HCT116 (cell line): ENCODE results near the gene ZNF446. TPM values are rescaled to one million over a fixed set of nuclear protein-coding genes. Genes with fewer than 3 reads are reported as not detected.

Source experiments
- ATAC-seq: fragments of 200-7000 bp; cut with Tn5 transposase; 2 replicates; pipeline ENCODE4 v1.9.1; 2020; ENCODE audit warnings: mild to moderate bottlenecking, moderate library complexity
- BruUV-seq: library from RNA; stranded (reverse); fragments of 400-500 nt; replicated peaks from 2 replicates; lab custom pipeline; 2021; lab: Mats Ljungman, UMichigan
- CTCF ChIA-PET: fragments of 300-600 bp; sonication (Branson Sonifier 250); formaldehyde crosslinking; loops from one replicate; lab custom pipeline; 2021; ENCODE audit warnings: antibody characterized with exemption; lab: Charles Lee
- POLR2A ChIA-PET: fragments of 300-600, 350-600 bp; sonication (Branson Sonifier 250); formaldehyde crosslinking; loops from one replicate; lab custom pipeline; 2021; ENCODE audit warnings: antibody characterized with exemption; lab: Charles Lee
- RAD21 ChIA-PET, 2 experiments: fragments of 300-600 bp; sonication (Branson Sonifier 250); formaldehyde crosslinking; loops; one replicate each; lab custom pipeline; 2023; ENCODE audit warnings: low total read pairs in 2 of 2; ENCODE audit not compliant: uncharacterized antibody in 2 of 2, unreplicated experiment in 2 of 2, low non-redundant PET in 1 of 2; lab: Charles Lee
- DNase-seq: peaks from one replicate; pipeline ENCODE4 v3.0.0-alpha.2; 2010; ENCODE audit warnings: low read depth, low spot score
- H2AFZ ChIP-seq: fragments of 200-600 bp; shearing (Covaris generic), sonication (generic); 2 replicates; pipeline ENCODE4 v1.6.1; 2017; ENCODE audit warnings: low read depth, mixed run types, mixed read lengths, antibody characterized with exemption, low read length; ENCODE audit not compliant: poor library complexity, severe bottlenecking
- H3K27ac ChIP-seq: 2 replicates; pipeline ENCODE4 v1.5.1; 2012; ENCODE audit warnings: low read depth, low read length
- H3K27me3 ChIP-seq: fragments of 200-600 bp; sonication (generic); 2 replicates; pipeline ENCODE4 v1.6.1; 2016; ENCODE audit warnings: mixed run types, low read length, mixed read lengths; ENCODE audit not compliant: insufficient read depth
- H3K36me3 ChIP-seq, 2 experiments: fragments of 200-500 bp in 1 of 2; fragments of 200-600 bp in 1 of 2; sonication (Bioruptor generic) in 1 of 2; sonication (generic) in 1 of 2; 2 replicates each; pipeline versions ENCODE4 v1.5.1 to v1.6.1; 2014 to 2016; ENCODE audit warnings: low read length in 2 of 2, inconsistent platforms in 1 of 2, mixed read lengths in 1 of 2, mixed run types in 1 of 2; ENCODE audit not compliant: insufficient read depth in 2 of 2, control insufficient read depth in 1 of 2
- H3K4me1 ChIP-seq, 2 experiments: fragments of 200-600 bp in 1 of 2; sonication (generic) in 1 of 2; 2 replicates each; pipeline versions ENCODE4 v1.5.1 to v1.6.1; 2012 to 2017; ENCODE audit warnings: low read length in 2 of 2, inconsistent platforms in 1 of 2, mild to moderate bottlenecking in 1 of 2, mixed read lengths in 1 of 2, mixed run types in 1 of 2, moderate library complexity in 1 of 2; ENCODE audit not compliant: insufficient read depth in 2 of 2, control insufficient read depth in 1 of 2
- H3K4me2 ChIP-seq: fragments of 200-600 bp; sonication (generic); 2 replicates; pipeline ENCODE4 v1.6.1; 2017; ENCODE audit warnings: mixed run types, low read length, mixed read lengths
- H3K4me3 ChIP-seq, 2 experiments: fragments of 200-600 bp in 1 of 2; sonication (generic) in 1 of 2; replicated peaks in 1 of 2; 2 replicates each; pipeline ENCODE4 v1.5.1; 2011 to 2016; ENCODE audit warnings: low read length in 2 of 2, control low read depth in 1 of 2, low read depth in 1 of 2, mild to moderate bottlenecking in 1 of 2, mixed read lengths in 1 of 2, mixed run types in 1 of 2
- H3K79me2 ChIP-seq: fragments of 200-600 bp; sonication (generic); 2 replicates; pipeline ENCODE4 v1.6.1; 2017; ENCODE audit warnings: mild to moderate bottlenecking, mixed run types, low read length, moderate library complexity, mixed read lengths; ENCODE audit not compliant: insufficient read depth
- H3K9ac ChIP-seq: fragments of 200-600 bp; sonication (generic); 2 replicates; pipeline ENCODE4 v1.6.1; 2016; ENCODE audit warnings: low read length, mixed read lengths
- H3K9me2 ChIP-seq: fragments of 200-600 bp; sonication (generic), shearing (Covaris generic); 2 replicates; pipeline ENCODE4 v1.6.1; 2017; ENCODE audit warnings: mixed run types, mild to moderate bottlenecking, moderate library complexity; ENCODE audit not compliant: insufficient read depth
- H3K9me3 ChIP-seq, 2 experiments: fragments of 200-500 bp in 1 of 2; fragments of 200-600 bp in 1 of 2; sonication (Bioruptor generic) in 1 of 2; sonication (generic) in 1 of 2; 2 replicates each; pipeline ENCODE4 v1.6.1; 2014 to 2017; ENCODE audit warnings: low read length in 2 of 2, mixed read lengths in 2 of 2, inconsistent platforms in 1 of 2, low read depth in 1 of 2, mild to moderate bottlenecking in 1 of 2, mixed run types in 1 of 2, moderate library complexity in 1 of 2; ENCODE audit not compliant: control insufficient read depth in 1 of 2, insufficient read depth in 1 of 2
- H4K20me1 ChIP-seq: fragments of 200-600 bp; sonication (generic), shearing (Covaris generic); 2 replicates; pipeline ENCODE4 v1.6.1; 2017; ENCODE audit warnings: mixed run types, mild to moderate bottlenecking, moderate library complexity; ENCODE audit not compliant: insufficient read depth
- CTCF ChIP-seq, 3 experiments: fragments of 200-600 bp in 1 of 3; sonication (generic) in 1 of 3; IDR thresholded peaks in 2 of 3; conservative IDR thresholded peaks in 1 of 3; 2 replicates each; pipeline ENCODE4 v1.5.1; 2012 to 2017; ENCODE audit warnings: low read depth in 2 of 3, low read length in 2 of 3, antibody characterized with exemption in 1 of 3, borderline replicate concordance in 1 of 3, control low read depth in 1 of 3, mild to moderate bottlenecking in 1 of 3, mixed read lengths in 1 of 3, mixed run types in 1 of 3, moderate library complexity in 1 of 3; ENCODE audit not compliant: insufficient read depth in 1 of 3
- EZH2phosphoT487 ChIP-seq: fragments of 200-600 bp; IDR thresholded peaks from 2 replicates; pipeline ENCODE4 v1.6.1; 2018; ENCODE audit warnings: antibody characterized with exemption, borderline replicate concordance
- JUND ChIP-seq: IDR thresholded peaks from 2 replicates; pipeline ENCODE4 v1.6.1; 2012
- POLR2A ChIP-seq: IDR thresholded peaks from 2 replicates; pipeline ENCODE4 v1.7.0; 2011; ENCODE audit warnings: borderline replicate concordance; ENCODE audit not compliant: insufficient read depth, insufficient read length; ENCODE audit errors: extremely low read depth
- POLR2AphosphoS5 ChIP-seq: IDR thresholded peaks from 2 replicates; pipeline ENCODE4 v1.6.1; 2011; ENCODE audit warnings: mild to moderate bottlenecking, low read depth, low read length, moderate library complexity
- SRF ChIP-seq: IDR thresholded peaks from 2 replicates; pipeline ENCODE4 v1.6.1; 2012; ENCODE audit warnings: low read depth
- TCF7L2 ChIP-seq: IDR thresholded peaks from 2 replicates; pipeline ENCODE4 v1.7.0; 2011; ENCODE audit warnings: borderline replicate concordance, inconsistent platforms; ENCODE audit not compliant: insufficient read depth, insufficient read length; ENCODE audit errors: extremely low read depth
- ZNF274 ChIP-seq: fragments of 200-500 bp; sonication (Bioruptor generic); IDR thresholded peaks from 2 replicates; pipeline ENCODE4 v1.6.1; 2014; ENCODE audit warnings: mild to moderate bottlenecking, low read depth, low read length, inconsistent platforms
- intact Hi-C: fragments of 100-400 bp; cut with micrococcal nuclease; formaldehyde crosslinking; loops from 2 replicates; pipeline ENCODE4 v1.10.0; 2022
- total RNA-seq: library from RNA; stranded (reverse); gene quantifications from one replicate; pipeline ENCODE4 v1.2.1, GENCODE V29; 2021; ENCODE audit not compliant: unreplicated experiment

The ZNF446 gene
- total RNA-seq, 1 experiment from 2014 or later: 6.5 TPM

- ATAC-seq: no peak
- peaks cover 2 to 11% of the 10 kb centered on the region in 2 experiments; a peak in 2 of 4 replicates for H3K36me3 ChIP-seq
- POLR2A ChIA-PET: no interaction called here
These were observed 35.4 kb downstream of the ZNF446 start, which contains the start of gene SLC27A5 for GRCh38 chr19:58511353-58512208. SLC27A5 (minus strand) TSS chr19:58511992; CDS start chr19:58511955, 37 bp downstream.

More at GRCh38 chr19:58511353-58512208, 35.4 kb downstream of the ZNF446 start, which contains the start of gene SLC27A5:
- TF ChIP-seq TCF7L2 (no peak), JUND (no peak), CTCF (IDR thresholded peaks at IDR 0.05 in 2 of 3, conservative IDR thresholded peaks at IDR 0.05 in 1 of 3; ENCODE audit: borderline replicate concordance in 1 of 3, insufficient read depth in 1 of 3, low read depth in 2 of 3, low read length in 2 of 3) (no peak), POLR2AphosphoS5 (no peak), POLR2A (no peak), ZNF274 (no peak), EZH2phosphoT487 (no peak), SRF (no peak)
- ChIA-PET RAD21 (no interaction called here), CTCF (no interaction called here)
- Histone ChIP-seq H3K9me2 (no peaks in the 10 kb centered on the region), H3K79me2 (peaks cover 28% of the 10 kb centered on the region), H3K9ac (no peak within 1 kb of the TSS), H2AFZ (no peak within 1 kb of the TSS), H3K9me3 (no peaks in the 10 kb centered on the region), H3K4me2 (no peak within 1 kb of the TSS), H3K4me3 (no peak within 1 kb of the TSS), H3K27ac (no peak within 1 kb of the TSS), H4K20me1 (no peaks in the 10 kb centered on the region), H3K27me3 (no peaks in the 10 kb centered on the region), H3K4me1 (peaks cover 6 to 15% of the 10 kb centered on the region in 2 experiments; a peak in 3 of 4 replicates)
- no peak for DNase-seq
- intact Hi-C loops: no loop called here
- no TSS peak for BruUV-seq
